CD4-positive, alpha-beta T cell (primary cell): ENCODE results near the gene REX1BD. TPM values are rescaled to one million over a fixed set of nuclear protein-coding genes. Genes with fewer than 3 reads are reported as not detected.

ENCODE experiments used
- ATAC-seq: fragments of 200-7000 bp; cut with Tn5 transposase; one replicate; pipeline ENCODE4 v1.10.0; 2022; ENCODE audit warnings: mild to moderate bottlenecking; ENCODE audit not compliant: poor library complexity
- CTCF ChIA-PET: fragments of 350-600 bp; sonication (Branson Sonifier 250); formaldehyde crosslinking; loops from one replicate; lab custom pipeline; 2021; ENCODE audit warnings: antibody characterized with exemption, inconsistent platforms; lab: Charles Lee
- POLR2A ChIA-PET: fragments of 350-600 bp; sonication (Branson Sonifier 250); formaldehyde crosslinking; loops from one replicate; lab custom pipeline; 2021; ENCODE audit warnings: antibody characterized with exemption, inconsistent platforms; lab: Charles Lee
- DNase-seq, 14 experiments: peaks; one replicate each; pipeline ENCODE4 v3.0.0-alpha.2; 2013 to 2020; ENCODE audit warnings: mixed read lengths in 2 of 14
- H3K27ac ChIP-seq, 2 donors: one replicate each; pipeline versions ENCODE4 v1.5.1 to v1.7.0; 2013; ENCODE audit warnings: low read length in 2 of 2, low read depth in 1 of 2, mild to moderate bottlenecking in 1 of 2
- H3K27me3 ChIP-seq, 2 experiments: 1 replicate in 1 of 2; 2 replicates in 1 of 2; pipeline versions ENCODE4 v1.6.1 to v1.7.0; 2013; ENCODE audit warnings: low read length in 2 of 2, control low read depth in 1 of 2, mild to moderate bottlenecking in 1 of 2, moderate library complexity in 1 of 2; ENCODE audit not compliant: insufficient read depth in 2 of 2, control insufficient read depth in 1 of 2
- H3K36me3 ChIP-seq: one replicate; pipeline ENCODE4 v1.6.1; 2013; ENCODE audit warnings: low read length, control low read depth; ENCODE audit not compliant: insufficient read depth
- H3K4me1 ChIP-seq: one replicate; pipeline ENCODE4 v1.6.1; 2013; ENCODE audit warnings: low read length, control low read depth; ENCODE audit not compliant: insufficient read depth
- H3K4me3 ChIP-seq: one replicate; pipeline ENCODE4 v1.5.1; 2013; ENCODE audit warnings: mild to moderate bottlenecking, low read length, moderate library complexity
- H3K9me3 ChIP-seq, 2 experiments: 1 replicate in 1 of 2; 2 replicates in 1 of 2; pipeline versions ENCODE4 v1.6.1 to v1.7.0; 2013; ENCODE audit warnings: low read length in 2 of 2, mild to moderate bottlenecking in 2 of 2, control low read depth in 1 of 2, moderate library complexity in 1 of 2; ENCODE audit not compliant: control insufficient read depth in 1 of 2, insufficient read depth in 1 of 2
- H3K27ac Mint-ChIP-seq: one replicate; pipeline ENCODE4 v1.8.0; 2020; ENCODE audit warnings: mixed read lengths
- H3K27me3 Mint-ChIP-seq: one replicate; pipeline ENCODE4 v1.8.0; 2021; ENCODE audit warnings: mixed read lengths
- H3K36me3 Mint-ChIP-seq: one replicate; pipeline ENCODE4 v1.8.0; 2021; ENCODE audit warnings: low read depth, mixed read lengths
- H3K4me1 Mint-ChIP-seq: one replicate; pipeline ENCODE4 v1.8.0; 2021; ENCODE audit warnings: low read depth, mixed read lengths
- H3K4me3 Mint-ChIP-seq: one replicate; pipeline ENCODE4 v1.8.0; 2020; ENCODE audit warnings: mild to moderate bottlenecking, mixed read lengths
- H3K9me3 Mint-ChIP-seq: one replicate; pipeline ENCODE4 v1.8.0; 2020; ENCODE audit warnings: mixed read lengths
- intact Hi-C, 2 experiments: fragments of 100-400 bp; cut with DNase I in 1 of 2; cut with micrococcal nuclease in 1 of 2; formaldehyde crosslinking; loops; one replicate each; pipeline versions ENCODE4 v1.15.1 to v1.9.0; 2023 to 2025; cut with DNase I, micrococcal nuclease
- total RNA-seq, 174 experiments: library from RNA in 2 of 174; stranded (reverse) in 2 of 174; gene quantifications; one replicate each; pipeline ENCODE4 v1.2.3 and lab custom pipeline; 2021 to 2026
- TF ChIP-seq, protein P1 (sequence below): fragments of 200-600 bp; IDR thresholded peaks from one replicate; pipeline ENCODE4 v1.8.0; 2022; ENCODE audit warnings: antibody characterized with exemption, mild to moderate bottlenecking

The REX1BD gene
- total RNA-seq, 2 experiments from 2014 or later = 88.4 to 88.9 TPM

- peaks cover 21% of the 10 kb centered on the region for H3K4me1 ChIP-seq
- Mint-ChIP-seq H3K4me3 (no peak overlapping the region), H3K9me3 (no peaks in the 10 kb centered on the region), H3K27me3 (no peaks in the 10 kb centered on the region), H3K27ac (no peak overlapping the region), H3K36me3 (peaks cover 71% of the 10 kb centered on the region), H3K4me1 (peaks cover 17% of the 10 kb centered on the region)
- ATAC-seq = no peak
- TF ChIP-seq, protein P1, sequence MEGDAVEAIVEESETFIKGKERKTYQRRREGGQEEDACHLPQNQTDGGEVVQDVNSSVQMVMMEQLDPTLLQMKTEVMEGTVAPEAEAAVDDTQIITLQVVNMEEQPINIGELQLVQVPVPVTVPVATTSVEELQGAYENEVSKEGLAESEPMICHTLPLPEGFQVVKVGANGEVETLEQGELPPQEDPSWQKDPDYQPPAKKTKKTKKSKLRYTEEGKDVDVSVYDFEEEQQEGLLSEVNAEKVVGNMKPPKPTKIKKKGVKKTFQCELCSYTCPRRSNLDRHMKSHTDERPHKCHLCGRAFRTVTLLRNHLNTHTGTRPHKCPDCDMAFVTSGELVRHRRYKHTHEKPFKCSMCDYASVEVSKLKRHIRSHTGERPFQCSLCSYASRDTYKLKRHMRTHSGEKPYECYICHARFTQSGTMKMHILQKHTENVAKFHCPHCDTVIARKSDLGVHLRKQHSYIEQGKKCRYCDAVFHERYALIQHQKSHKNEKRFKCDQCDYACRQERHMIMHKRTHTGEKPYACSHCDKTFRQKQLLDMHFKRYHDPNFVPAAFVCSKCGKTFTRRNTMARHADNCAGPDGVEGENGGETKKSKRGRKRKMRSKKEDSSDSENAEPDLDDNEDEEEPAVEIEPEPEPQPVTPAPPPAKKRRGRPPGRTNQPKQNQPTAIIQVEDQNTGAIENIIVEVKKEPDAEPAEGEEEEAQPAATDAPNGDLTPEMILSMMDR = no peak
- H3K27ac ChIP-seq = no peak overlapping the region
- H3K4me3 ChIP-seq = no peak overlapping the region
- peaks cover 50% of the 10 kb centered on the region for H3K36me3 ChIP-seq
- POLR2A ChIA-PET = no interaction called here
- DNase-seq = no peak
- intact Hi-C loops = no loop called here
- CTCF ChIA-PET = no interaction called here
- peaks cover 0 to 4% of the 10 kb centered on the region in 2 experiments for H3K9me3 ChIP-seq
- H3K27me3 ChIP-seq = no peaks in the 10 kb centered on the region
Measured at GRCh38 chr19:18576383-18576782, 12.2 kb upstream of the REX1BD start.

GRCh38 chr19:18577365-18577914 is 11.2 kb upstream of the REX1BD start:
- peaks cover 60% of the 10 kb centered on the region for H3K36me3 Mint-ChIP-seq
- Histone ChIP-seq H3K27me3 (no peaks in the 10 kb centered on the region), H3K4me3 (no peak overlapping the region), H3K36me3 (peaks cover 50% of the 10 kb centered on the region), H3K9me3 (peaks cover 0 to 4% of the 10 kb centered on the region in 2 experiments), H3K27ac (no peak overlapping the region), H3K4me1 (peaks cover 14% of the 10 kb centered on the region)
- intact Hi-C loops = no loop called here
- H3K9me3 Mint-ChIP-seq = no peaks in the 10 kb centered on the region
- H3K4me1 Mint-ChIP-seq = peaks cover 6% of the 10 kb centered on the region
- no peaks in the 10 kb centered on the region for H3K27me3 Mint-ChIP-seq
- no peak overlapping the region for H3K27ac Mint-ChIP-seq
- TF ChIP-seq, protein P1 = no peak
- POLR2A ChIA-PET = no interaction called here
- ATAC-seq = no peak
- H3K4me3 Mint-ChIP-seq = no peak overlapping the region
- CTCF ChIA-PET = no interaction called here
- DNase-seq = no peak

DNA sequence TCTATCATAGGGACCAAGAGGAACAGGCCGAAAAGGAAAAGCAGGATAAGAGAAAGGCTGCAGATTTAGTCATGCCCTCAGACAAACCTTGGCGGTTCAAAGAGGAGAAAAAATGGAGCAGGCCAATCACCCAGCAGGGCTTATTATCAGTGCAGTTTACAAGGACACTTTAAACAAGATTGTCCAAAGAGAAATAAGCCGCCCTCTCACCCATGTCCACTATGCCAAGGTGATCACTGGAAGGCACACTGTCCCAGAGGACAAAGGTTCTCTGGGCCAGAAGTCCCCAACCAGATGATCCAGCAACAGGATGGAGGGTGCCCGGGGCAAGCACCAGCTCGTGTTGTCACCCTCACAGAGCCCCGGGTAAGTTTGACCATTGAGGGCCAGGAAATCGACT is 8.3 kb upstream of the REX1BD start:
- ATAC-seq = no peak
- no peak overlapping the region for H3K4me3 ChIP-seq
- POLR2A ChIA-PET = interaction anchor here (1.9 kb wide), 1 partner anchor 9 kb away, joined by 6 read pairs; the partner anchor contains the start of gene REX1BD
- no peaks in the 10 kb centered on the region for H3K9me3 ChIP-seq
- DNase-seq = no peak
- intact Hi-C loops = no loop called here
- H3K4me1 Mint-ChIP-seq = peaks cover 2% of the 10 kb centered on the region
- H3K4me1 ChIP-seq = peaks cover 3% of the 10 kb centered on the region
- H3K36me3 Mint-ChIP-seq = peaks cover 33% of the 10 kb centered on the region
- H3K9me3 Mint-ChIP-seq = no peaks in the 10 kb centered on the region
- no peaks in the 10 kb centered on the region for H3K27me3 Mint-ChIP-seq
- H3K27ac Mint-ChIP-seq = no peak overlapping the region
- H3K27me3 ChIP-seq = no peaks in the 10 kb centered on the region
- H3K27ac ChIP-seq = no peak overlapping the region
- peaks cover 26% of the 10 kb centered on the region for H3K36me3 ChIP-seq
- CTCF ChIA-PET = interaction anchor here (0.9 to 1.5 kb wide), 2 partner anchors 8 to 14 kb away, joined by 3 read pairs; no protein-coding TSS in a partner anchor
- H3K4me3 Mint-ChIP-seq = no peak overlapping the region
- TF ChIP-seq, protein P1 = no peak
